ENCODE data around the gene PTCD2. TPM values are rescaled to one million over a fixed set of nuclear protein-coding genes. Genes with fewer than 3 reads are reported as not detected.

PTCD2 gene
- polyA plus RNA-seq, 4 donors, result 11.8 to 13.7 (median 13.2) TPM

DNA sequence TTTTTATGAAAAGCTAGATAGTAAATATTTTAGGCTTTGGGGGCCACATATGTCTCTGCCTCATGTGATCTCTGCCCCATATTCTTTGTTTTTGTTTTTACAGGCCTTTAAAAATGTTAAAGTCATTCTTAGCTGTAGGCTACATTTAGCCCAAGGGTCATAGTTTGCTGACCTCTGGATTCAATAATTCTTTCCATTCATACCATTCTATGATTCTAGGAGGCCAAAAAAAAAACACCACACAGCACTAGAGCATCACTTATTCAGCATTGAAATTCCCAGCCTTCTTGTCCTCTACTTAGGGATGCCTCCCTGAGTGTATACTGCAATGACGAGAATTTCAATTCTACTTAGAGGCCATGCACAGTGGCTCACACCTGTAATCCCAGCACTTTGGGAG is 17.0 kb downstream of the PTCD2 start:
- DNase-seq (ENCODE audit: low read depth in 4 of 4, low spot score in 3 of 4), result no peak

GRCh38 chr5:72338689-72339209 is 18.6 kb downstream of the PTCD2 start:
- DNase-seq (ENCODE audit: low read depth in 4 of 4, low spot score in 3 of 4), result no peak

GRCh38 chr5:72346398-72346797 is 26.2 kb downstream of the PTCD2 start:
- DNase-seq (ENCODE audit: low read depth in 4 of 4, low spot score in 3 of 4), result no peak

DNA sequence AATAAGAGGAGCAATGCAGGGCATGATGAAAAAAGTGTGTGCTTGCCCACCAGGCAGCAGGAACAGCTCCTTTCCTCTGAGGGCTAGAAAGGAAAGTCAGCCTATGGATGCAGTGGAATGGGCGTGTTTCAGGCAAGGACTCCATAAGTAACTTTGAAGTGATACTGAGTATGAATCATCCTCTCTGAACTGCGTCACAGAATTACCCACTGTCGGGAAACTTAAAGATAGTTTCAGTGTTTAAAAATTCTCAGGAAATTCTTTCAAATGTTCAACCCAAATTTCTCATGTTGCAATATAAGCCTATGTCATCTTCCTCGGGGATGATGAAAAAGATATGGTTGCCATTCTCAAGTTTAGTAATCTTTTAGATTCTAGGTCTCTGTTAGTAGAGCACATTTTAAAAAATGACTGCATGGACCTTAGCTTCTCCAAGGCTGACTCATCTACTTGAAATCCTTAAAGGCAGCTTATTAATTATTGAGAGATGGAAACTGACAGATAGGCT is 27.7 kb downstream of the PTCD2 start:
- no peak for DNase-seq (ENCODE audit: low read depth in 4 of 4, low spot score in 3 of 4)

GRCh38 chr5:72351376-72351775 is 31.2 kb downstream of the PTCD2 start:
- no peak for DNase-seq (ENCODE audit: low read depth in 4 of 4, low spot score in 3 of 4)

- DNase-seq (ENCODE audit: low read depth in 4 of 4, low spot score in 3 of 4), result no peak
Measured at GRCh38 chr5:72352616-72353015, 32.4 kb downstream of the PTCD2 start.

DNA sequence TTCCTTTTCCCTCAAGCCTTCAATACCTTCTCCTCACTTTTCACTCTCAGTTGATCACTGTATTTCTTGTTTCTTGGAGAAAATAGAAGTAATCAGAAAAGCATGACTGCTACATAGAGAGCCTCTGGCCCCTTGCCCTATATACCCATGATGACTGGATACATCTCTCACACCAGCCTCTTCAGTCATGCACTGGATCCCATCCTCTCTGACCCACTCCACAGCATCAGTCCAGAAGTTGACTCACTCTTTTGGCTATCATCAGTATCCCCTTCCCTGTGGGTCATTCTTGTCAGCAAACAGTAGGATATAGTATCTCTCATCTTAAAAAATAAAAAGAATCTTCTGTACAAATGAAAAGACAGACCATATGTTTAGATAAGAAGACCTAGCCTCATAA is 32.9 kb downstream of the PTCD2 start:
- DNase-seq (ENCODE audit: low read depth in 4 of 4, low spot score in 3 of 4), result no peak

- peak in 1 of 4 donors; percentile 7 for DNase-seq (ENCODE audit: low read depth in 4 of 4, low spot score in 3 of 4)
Measured at GRCh38 chr5:72355706-72356299, 35.6 kb downstream of the PTCD2 start.

GRCh38 chr5:72356361-72356760 is 36.2 kb downstream of the PTCD2 start:
- DNase-seq (ENCODE audit: low read depth in 4 of 4, low spot score in 3 of 4), result no peak

GRCh38 chr5:72358925-72359324 is 38.8 kb downstream of the PTCD2 start:
- DNase-seq (ENCODE audit: low read depth in 4 of 4, low spot score in 3 of 4), result no peak

GRCh38 chr5:72359886-72360285 is 39.7 kb downstream of the PTCD2 start:
- no peak for DNase-seq (ENCODE audit: low read depth in 4 of 4, low spot score in 3 of 4)

DNA sequence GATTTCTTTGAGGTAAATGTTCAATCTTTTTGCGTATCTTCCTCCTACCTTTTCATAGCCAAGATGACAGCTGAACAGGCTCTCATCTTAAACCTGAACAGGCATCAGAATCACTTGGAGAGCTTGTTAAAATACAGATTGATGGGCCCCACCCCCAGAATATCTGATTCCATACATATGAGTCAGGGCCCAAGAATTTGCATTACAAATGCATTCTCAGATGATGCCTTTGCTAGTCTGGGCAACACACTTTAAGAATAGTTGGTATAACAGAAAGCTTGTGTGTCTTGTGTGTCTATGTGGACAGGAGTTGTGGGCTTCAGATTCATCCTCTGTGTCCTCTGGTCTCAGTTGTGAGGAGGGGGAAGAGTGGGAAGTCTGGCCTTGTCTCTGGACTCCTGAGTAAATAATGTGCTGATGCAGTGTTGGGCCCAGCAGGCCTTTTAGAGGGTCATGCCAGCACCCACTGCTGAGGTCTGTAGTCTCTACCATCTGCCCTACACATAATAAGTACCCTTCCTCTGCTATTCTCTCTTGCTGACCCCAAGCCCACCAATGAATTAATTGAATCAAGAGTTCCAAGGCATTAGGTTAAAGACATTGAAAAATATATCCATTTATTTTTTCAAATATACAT is 43.1 kb downstream of the PTCD2 start:
- no peak for DNase-seq (ENCODE audit: low read depth in 4 of 4, low spot score in 3 of 4)

DNA sequence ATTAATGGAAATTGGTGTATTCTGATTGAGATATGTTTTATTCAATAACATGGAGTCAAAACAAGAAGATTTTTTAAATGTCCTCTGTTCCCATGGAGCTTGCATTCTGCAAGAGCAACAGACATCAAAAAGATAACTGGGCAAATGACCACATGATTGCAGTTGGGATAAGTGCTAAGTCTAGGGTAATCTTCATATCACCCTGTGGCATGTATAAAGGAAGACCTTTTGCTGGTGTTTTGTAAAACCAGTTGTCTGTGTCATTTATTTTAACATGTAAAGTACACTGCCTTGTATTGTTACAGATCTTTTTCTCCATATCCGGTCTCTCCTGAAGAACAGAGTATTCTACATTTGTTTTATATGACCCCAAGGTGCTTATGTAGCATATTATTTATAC is 44.0 kb downstream of the PTCD2 start:
- no peak for DNase-seq (ENCODE audit: low read depth in 4 of 4, low spot score in 3 of 4)

- DNase-seq (ENCODE audit: low read depth in 4 of 4, low spot score in 3 of 4), result no peak
Measured at GRCh38 chr5:72364951-72365350, 44.8 kb downstream of the PTCD2 start.

DNA sequence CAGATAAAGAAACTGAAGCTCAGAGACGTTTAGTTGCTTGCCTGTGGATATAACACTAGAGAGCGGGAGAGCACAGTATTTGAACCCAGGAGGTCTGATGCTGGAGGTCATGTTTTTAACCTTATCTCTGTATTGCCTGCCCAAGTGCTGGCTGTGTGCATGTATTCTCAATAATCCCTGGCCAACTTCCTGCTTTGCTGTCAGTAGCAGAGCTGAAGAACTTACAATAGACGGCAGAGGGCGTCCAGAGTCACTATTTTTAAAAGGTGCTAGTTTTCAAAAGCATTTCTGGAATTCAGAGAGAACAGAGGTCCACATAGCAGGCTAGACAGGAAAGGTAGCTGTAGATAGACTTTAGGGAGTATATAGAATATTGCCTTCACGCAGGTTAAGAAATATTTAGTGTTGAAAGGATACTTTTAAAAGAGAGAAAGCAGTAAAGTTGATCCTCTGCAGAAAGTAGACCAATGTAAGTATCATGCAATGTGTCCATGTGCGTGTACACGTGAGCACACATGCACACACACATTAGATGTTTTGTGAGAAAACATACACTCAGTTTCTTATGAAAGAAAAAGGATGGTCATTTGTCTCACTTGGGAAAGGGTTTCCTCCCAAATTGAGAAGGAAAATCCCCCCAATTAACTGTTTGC is 46.3 kb downstream of the PTCD2 start:
- DNase-seq (ENCODE audit: low read depth in 4 of 4, low spot score in 3 of 4), result peak; percentile 39 to 65 (median 51)

DNA sequence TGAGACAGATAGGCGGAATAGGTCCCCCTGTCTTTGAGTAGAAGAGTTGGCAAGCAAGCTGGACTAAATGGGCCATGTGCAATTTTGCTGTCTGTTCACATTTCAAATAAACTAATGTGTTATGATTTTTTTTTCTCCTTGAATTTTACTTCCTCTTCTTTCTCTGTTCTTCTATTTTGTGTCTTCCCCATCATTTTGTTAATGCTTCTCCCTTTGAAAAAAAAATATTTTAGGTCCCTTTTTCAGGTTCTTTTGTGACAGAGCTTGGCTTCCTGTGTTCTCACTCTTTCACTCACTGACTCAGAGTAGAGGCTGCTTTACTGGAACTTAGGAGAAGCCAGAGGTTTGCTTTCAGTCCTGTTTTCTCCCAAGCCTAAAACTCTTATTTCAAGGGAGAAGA is 48.1 kb downstream of the PTCD2 start:
- no peak for DNase-seq (ENCODE audit: low read depth in 4 of 4, low spot score in 3 of 4)

- no peak for DNase-seq (ENCODE audit: low read depth in 4 of 4, low spot score in 3 of 4)
Measured at GRCh38 chr5:72369301-72369700, 49.1 kb downstream of the PTCD2 start.

DNA sequence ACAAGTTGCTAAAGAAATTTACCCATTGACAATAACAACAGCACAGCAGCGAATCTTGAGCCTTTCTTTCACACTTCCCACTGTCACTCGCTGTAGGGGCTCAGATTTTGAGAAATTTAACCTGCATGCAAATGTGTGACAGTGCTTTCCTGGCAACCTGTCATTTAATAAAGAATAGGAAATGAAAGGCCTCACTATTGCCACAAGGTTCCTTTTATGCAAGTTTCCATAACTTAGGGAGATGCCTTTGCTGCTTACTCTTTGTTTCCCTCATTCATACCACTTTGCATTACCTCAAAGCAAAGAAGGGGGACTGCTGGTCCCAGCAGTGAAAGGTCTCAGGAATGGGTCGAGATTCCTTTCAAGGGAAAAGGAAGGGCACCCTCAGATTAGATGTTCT is 49.5 kb downstream of the PTCD2 start:
- no peak for DNase-seq (ENCODE audit: low read depth in 4 of 4, low spot score in 3 of 4)

DNA sequence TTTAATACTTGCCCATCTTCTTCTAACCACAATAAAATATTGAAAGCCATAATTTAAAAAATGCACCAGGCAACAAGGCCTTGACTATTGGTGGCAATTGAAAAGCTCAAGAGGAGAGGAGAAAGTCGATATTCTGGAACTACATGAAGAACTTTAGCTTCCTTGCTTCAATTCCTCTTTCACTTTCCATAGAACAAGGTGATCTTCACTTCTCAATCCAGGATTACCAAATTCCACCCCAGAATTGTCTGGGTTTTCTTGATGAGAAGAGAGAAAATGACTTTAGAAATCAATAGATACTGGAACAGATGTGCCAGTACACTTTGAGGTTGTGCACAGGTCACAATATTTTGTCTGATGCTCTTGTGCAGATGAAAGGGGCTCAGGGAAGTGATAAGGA is 52.2 kb downstream of the PTCD2 start:
- DNase-seq (ENCODE audit: low read depth in 4 of 4, low spot score in 3 of 4), result no peak

GRCh38 chr5:72372923-72373322 is 52.8 kb downstream of the PTCD2 start:
- DNase-seq (ENCODE audit: low read depth in 4 of 4, low spot score in 3 of 4), result no peak

DNA sequence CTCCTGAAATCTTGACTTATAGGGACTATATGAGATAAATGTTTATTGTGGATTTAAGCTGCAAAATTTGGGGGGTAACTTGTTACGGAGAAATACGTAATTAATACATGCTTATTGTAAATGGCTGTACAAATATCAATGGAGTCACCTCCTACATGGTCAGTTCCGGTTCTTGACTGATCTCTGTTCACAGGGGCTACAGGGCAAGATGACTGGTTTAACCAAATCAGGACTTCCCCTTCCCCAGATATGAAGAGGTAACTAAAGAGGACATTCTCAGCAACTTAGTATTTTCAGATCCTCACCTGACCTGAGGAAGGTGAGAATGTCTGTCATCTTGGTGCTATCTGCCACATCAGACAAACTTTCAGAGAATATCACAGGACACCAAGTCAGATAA is 54.7 kb downstream of the PTCD2 start:
- DNase-seq (ENCODE audit: low read depth in 4 of 4, low spot score in 3 of 4), result no peak

DNA sequence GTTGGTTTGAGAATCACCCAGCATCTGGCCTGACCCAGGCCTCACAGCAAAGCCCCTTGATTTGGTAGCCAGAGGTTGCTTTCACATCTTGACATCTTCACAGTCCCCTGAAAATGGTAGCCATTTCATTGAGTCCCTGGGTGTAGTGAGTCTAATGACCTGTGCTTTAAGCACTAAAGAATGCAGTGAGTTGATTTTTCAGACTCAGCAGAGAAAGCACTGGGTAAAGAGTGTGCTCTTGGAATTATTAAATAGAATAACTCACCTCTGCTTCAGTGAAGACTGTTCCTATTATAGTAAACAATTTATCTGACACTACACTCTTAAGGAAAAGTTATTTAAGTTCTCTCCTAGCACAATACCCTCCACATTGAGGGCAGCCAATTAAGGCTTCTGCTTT is 56.2 kb downstream of the PTCD2 start:
- no peak for DNase-seq (ENCODE audit: low read depth in 4 of 4, low spot score in 3 of 4)
